GM08714 (cell line): ENCODE data around the gene B4GALT5.

Experiments used
- H3K4me3 ChIP-seq: fragments of 200-500 bp; sonication (Bioruptor generic); 2 replicates; pipeline ENCODE4 v1.5.1; 2014; ENCODE audit warnings: mild to moderate bottlenecking, low read length, inconsistent platforms
- ZNF274 ChIP-seq: IDR thresholded peaks from 2 replicates; pipeline ENCODE4 v1.6.1; 2012; ENCODE audit warnings: mild to moderate bottlenecking, low read depth, low read length

Gene B4GALT5

GRCh38 chr20:49601153-49601924 lies 112.3 kb downstream of the B4GALT5 start:
- no peak overlapping the region for H3K4me3 ChIP-seq
- TF ChIP-seq ZNF274: no peak

- H3K4me3 ChIP-seq: no peak overlapping the region
- no peak for TF ChIP-seq ZNF274
These were observed 113.9 kb downstream of the B4GALT5 start for GRCh38 chr20:49599746-49600113.

GRCh38 chr20:49597825-49598395 lies 115.8 kb downstream of the B4GALT5 start:
- no peak for TF ChIP-seq ZNF274
- H3K4me3 ChIP-seq: no peak overlapping the region

GRCh38 chr20:49595811-49596561 lies 117.7 kb downstream of the B4GALT5 start:
- no peak overlapping the region for H3K4me3 ChIP-seq
- TF ChIP-seq ZNF274: no peak

- no peak overlapping the region for H3K4me3 ChIP-seq
- TF ChIP-seq ZNF274: no peak
These were observed 118.3 kb downstream of the B4GALT5 start for GRCh38 chr20:49595346-49595745.

- no peak for TF ChIP-seq ZNF274
- no peak overlapping the region for H3K4me3 ChIP-seq
These were observed 118.8 kb downstream of the B4GALT5 start for GRCh38 chr20:49594931-49595315.

- no peak for TF ChIP-seq ZNF274
- H3K4me3 ChIP-seq: no peak overlapping the region
These were observed 119.3 kb downstream of the B4GALT5 start for GRCh38 chr20:49594143-49594930.

GRCh38 chr20:49593466-49594142 lies 120.1 kb downstream of the B4GALT5 start:
- TF ChIP-seq ZNF274: no peak
- H3K4me3 ChIP-seq: no peak overlapping the region

GRCh38 chr20:49592120-49592519 lies 121.6 kb downstream of the B4GALT5 start:
- H3K4me3 ChIP-seq: no peak overlapping the region
- TF ChIP-seq ZNF274: no peak

- H3K4me3 ChIP-seq: no peak overlapping the region
- no peak for TF ChIP-seq ZNF274
These were observed 122.3 kb downstream of the B4GALT5 start for GRCh38 chr20:49591217-49591865.

- H3K4me3 ChIP-seq: no peak overlapping the region
- TF ChIP-seq ZNF274: no peak
These were observed 123.3 kb downstream of the B4GALT5 start for GRCh38 chr20:49590163-49591017.

GRCh38 chr20:49589747-49590146 lies 123.9 kb downstream of the B4GALT5 start:
- H3K4me3 ChIP-seq: no peak overlapping the region
- TF ChIP-seq ZNF274: no peak
